ENCODE data around the gene SLC1A6. TPM values are rescaled to one million over a fixed set of nuclear protein-coding genes. Genes with fewer than 3 reads are reported as not detected.

The SLC1A6 gene
- not detected in 2 replicates for total RNA-seq

DNA sequence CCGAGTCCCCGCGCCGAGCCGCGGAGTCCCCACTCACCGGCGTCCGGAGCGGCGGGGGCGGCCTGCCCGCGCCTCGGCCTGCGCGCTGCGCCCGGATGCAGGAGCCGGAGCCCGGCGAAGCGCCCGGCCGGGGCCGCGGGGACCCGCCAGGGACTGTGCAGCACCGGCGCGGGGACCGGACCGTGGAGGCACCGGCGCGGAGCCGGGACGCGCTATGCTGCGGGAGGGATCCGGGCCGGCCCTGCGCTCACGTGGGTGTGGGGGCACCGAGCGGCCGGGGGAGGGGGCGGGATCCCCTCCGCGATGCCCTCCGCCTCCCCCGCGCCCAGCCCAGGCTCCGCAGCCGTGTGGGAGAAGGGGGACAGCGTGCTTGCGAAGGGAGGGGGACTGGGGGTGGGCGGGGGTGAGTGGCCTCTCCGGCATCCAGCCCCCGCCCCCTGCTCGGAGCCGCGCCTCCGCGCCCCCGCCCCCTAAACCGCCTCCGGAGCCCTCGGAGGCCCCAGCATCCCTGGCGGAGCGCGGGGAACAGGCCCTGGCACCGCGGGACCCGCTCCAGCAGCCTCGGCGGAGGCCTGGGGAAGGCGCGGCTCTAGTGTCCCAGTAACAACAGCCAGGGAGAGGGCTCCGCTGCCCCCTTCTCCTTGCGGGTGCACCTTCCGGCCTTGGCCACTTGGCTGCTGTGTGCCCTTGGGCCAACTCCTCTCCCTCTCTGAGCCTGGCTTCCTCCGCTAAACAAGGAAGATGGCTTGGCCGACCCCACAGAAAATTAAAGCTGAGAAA, at the start of gene SLC1A6:
Gene SLC1A6, minus strand, starts transcription at position 389 of the 780 bp plus-strand sequence. CDS start 6,954 bp downstream, outside the sequence.

DNA sequence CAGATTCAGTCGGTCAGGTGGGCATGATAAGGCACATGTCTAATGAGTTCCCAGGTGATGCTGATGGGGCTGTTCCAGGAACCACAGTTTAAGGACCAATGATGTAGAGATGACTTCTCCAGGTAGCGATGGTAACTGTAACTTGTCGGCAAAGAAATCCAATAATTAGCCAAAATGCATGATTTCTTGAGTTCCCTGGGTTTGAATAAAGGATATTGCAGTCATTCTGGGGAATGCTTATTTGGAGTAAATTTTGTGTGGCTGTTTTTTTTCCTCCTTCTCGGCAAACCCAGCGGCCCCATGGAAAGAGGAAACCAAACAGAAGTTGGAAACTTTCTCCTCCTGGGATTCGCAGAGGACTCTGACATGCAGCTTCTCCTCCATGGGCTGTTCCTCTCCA, 38.5 kb downstream of the SLC1A6 start, which contains the start of gene OR7C2:
Gene OR7C2, plus strand, starts transcription at position 301 of the 400 bp plus-strand sequence. Its CDS starts 0 bp downstream, at position 301.

Other genes with a start within 250 kb of the SLC1A6 start
- gene ADGRE2, start 201.3 kb downstream of the SLC1A6 start, total RNA-seq, result 0.16 TPM in 1 of 2 replicates, not detected in the other
- gene OR7A5, start 144.7 kb downstream of the SLC1A6 start, total RNA-seq, result not detected in 2 replicates
- gene OR7C1, start 144.7 kb downstream of the SLC1A6 start, total RNA-seq, result not detected in 2 replicates
- not detected in 2 replicates for gene OR7A10, start 130.9 kb downstream of the SLC1A6 start, total RNA-seq
- not detected in 2 replicates for gene OR7A17, start 93.7 kb downstream of the SLC1A6 start, total RNA-seq
- not detected in 2 replicates for gene OR7C2, start 38.4 kb downstream of the SLC1A6 start, total RNA-seq
- gene CASP14, start 69.6 kb upstream of the SLC1A6 start, total RNA-seq, result 0.12 TPM in 1 of 2 replicates, not detected in the other
- not detected in 2 replicates for gene OR1I1, start 102.3 kb upstream of the SLC1A6 start, total RNA-seq
- gene SYDE1, start 127.5 kb upstream of the SLC1A6 start, total RNA-seq, result 83.4 and 90.7 TPM in 2 replicates
- 6.9 and 14.4 TPM in 2 replicates for gene NOTCH3, start 221.1 kb upstream of the SLC1A6 start, total RNA-seq